A549 (cell line): ENCODE data around the gene TSHB.

Experiments used
- CBX8 ChIP-seq: fragments of 200-600 bp; sonication (generic); IDR thresholded peaks from 2 replicates; pipeline ENCODE4 v1.6.1; 2016
- CEBPB ChIP-seq, 2 experiments: fragments of >200 bp in 1 of 2; sonication (Bioruptor Twin) in 1 of 2; formaldehyde crosslinking in 1 of 2; IDR thresholded peaks; 2 replicates each; pipeline ENCODE4 v1.6.1; 2012 to 2016
- EP300 ChIP-seq, 2 experiments: fragments of >200 bp; sonication (Bioruptor Twin); formaldehyde crosslinking; IDR thresholded peaks; 2 replicates in 1 of 2; 3 replicates in 1 of 2; pipeline ENCODE4 v1.6.1; 2016 to 2017
- JUN ChIP-seq, 2 experiments: fragments of >200 bp; sonication (Bioruptor Twin); formaldehyde crosslinking; IDR thresholded peaks; 2 replicates in 1 of 2; 3 replicates in 1 of 2; pipeline ENCODE4 v1.6.1; 2016 to 2017
- JUNB ChIP-seq: fragments of >200 bp; sonication (Bioruptor Twin); formaldehyde crosslinking; IDR thresholded peaks from 2 replicates; pipeline ENCODE4 v1.6.1; 2016
- POLR2A ChIP-seq: IDR thresholded peaks from 2 replicates; pipeline ENCODE4 v1.6.1; 2012; ENCODE audit warnings: mild to moderate bottlenecking, low read length
- POLR2AphosphoS2 ChIP-seq: conservative IDR thresholded peaks from 2 replicates; pipeline ENCODE4 v1.6.1; 2012; ENCODE audit warnings: low read length, improper control_type of control experiment, inconsistent platforms
- RAD21 ChIP-seq, 2 experiments: fragments of >200 bp in 1 of 2; sonication (Bioruptor Twin) in 1 of 2; formaldehyde crosslinking in 1 of 2; IDR thresholded peaks in 1 of 2; conservative IDR thresholded peaks in 1 of 2; 2 replicates in 1 of 2; 3 replicates in 1 of 2; pipeline ENCODE4 v1.6.1; 2012 to 2018; ENCODE audit warnings: inconsistent platforms in 1 of 2
- RCOR1 ChIP-seq: fragments of 150-350 bp; IDR thresholded peaks from 2 replicates; pipeline ENCODE4 v1.6.1; 2014; ENCODE audit warnings: antibody characterized with exemption, low read length, low read depth
- RFX5 ChIP-seq: fragments of 450-650 bp; IDR thresholded peaks from 2 replicates; pipeline ENCODE4 v1.7.1; 2014; ENCODE audit warnings: antibody characterized with exemption, mild to moderate bottlenecking, moderate library complexity
- TF ChIP-seq, protein P1 (sequence below): fragments of 450-650 bp; IDR thresholded peaks from 2 replicates; pipeline ENCODE4 v1.6.1; 2014; ENCODE audit warnings: antibody characterized with exemption
- TF ChIP-seq, protein P2 (sequence below): fragments of >200 bp; sonication (Bioruptor Twin); formaldehyde crosslinking; IDR thresholded peaks from 3 replicates; pipeline ENCODE4 v1.5.1; 2016
- TF ChIP-seq, protein P3 (sequence below): IDR thresholded peaks from 2 replicates; pipeline ENCODE4 v1.6.1; 2012

DNA sequence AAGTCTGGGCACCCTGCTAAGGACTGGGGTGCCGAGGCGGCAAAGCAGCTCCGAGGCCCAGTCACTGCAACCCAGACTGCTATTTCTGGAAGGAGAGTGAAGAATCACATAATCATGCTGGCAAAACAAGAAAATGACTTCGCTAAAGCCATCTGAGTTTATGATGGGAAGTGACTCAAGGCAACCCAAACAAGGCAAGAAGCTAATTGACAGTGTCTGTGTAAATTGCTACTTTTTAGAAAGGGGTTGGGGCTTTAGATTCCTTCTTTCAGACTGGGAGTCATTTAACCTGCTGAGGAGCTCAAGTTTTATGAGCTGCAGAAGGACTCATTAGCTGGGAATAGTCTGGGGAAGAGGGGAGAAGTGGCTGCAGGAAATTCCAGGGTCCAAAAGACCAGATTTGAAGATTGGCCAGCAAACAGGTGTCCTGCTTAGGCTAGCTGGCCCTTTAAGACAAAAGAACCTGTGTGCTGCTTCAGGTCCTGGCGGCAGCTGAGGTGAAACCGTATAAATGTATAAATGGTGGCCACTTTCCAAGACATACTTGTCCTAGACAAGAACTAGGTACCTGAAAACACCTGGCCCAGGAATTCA, 28.1 kb downstream of the TSHB start:
- TF ChIP-seq, protein P1, sequence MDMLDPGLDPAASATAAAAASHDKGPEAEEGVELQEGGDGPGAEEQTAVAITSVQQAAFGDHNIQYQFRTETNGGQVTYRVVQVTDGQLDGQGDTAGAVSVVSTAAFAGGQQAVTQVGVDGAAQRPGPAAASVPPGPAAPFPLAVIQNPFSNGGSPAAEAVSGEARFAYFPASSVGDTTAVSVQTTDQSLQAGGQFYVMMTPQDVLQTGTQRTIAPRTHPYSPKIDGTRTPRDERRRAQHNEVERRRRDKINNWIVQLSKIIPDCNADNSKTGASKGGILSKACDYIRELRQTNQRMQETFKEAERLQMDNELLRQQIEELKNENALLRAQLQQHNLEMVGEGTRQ = no peak
- TF ChIP-seq, protein P2, sequence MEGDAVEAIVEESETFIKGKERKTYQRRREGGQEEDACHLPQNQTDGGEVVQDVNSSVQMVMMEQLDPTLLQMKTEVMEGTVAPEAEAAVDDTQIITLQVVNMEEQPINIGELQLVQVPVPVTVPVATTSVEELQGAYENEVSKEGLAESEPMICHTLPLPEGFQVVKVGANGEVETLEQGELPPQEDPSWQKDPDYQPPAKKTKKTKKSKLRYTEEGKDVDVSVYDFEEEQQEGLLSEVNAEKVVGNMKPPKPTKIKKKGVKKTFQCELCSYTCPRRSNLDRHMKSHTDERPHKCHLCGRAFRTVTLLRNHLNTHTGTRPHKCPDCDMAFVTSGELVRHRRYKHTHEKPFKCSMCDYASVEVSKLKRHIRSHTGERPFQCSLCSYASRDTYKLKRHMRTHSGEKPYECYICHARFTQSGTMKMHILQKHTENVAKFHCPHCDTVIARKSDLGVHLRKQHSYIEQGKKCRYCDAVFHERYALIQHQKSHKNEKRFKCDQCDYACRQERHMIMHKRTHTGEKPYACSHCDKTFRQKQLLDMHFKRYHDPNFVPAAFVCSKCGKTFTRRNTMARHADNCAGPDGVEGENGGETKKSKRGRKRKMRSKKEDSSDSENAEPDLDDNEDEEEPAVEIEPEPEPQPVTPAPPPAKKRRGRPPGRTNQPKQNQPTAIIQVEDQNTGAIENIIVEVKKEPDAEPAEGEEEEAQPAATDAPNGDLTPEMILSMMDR = no peak
- TF ChIP-seq CBX8 (no peak), POLR2AphosphoS2 (no peak), RCOR1 (no peak), POLR2A (no peak), JUN (IDR thresholded peaks at IDR 0.05) (no peak), CEBPB (IDR thresholded peaks at IDR 0.05) (no peak), RAD21 (conservative IDR thresholded peaks at IDR 0.05 in 1 of 2, IDR thresholded peaks at IDR 0.05 in 1 of 2) (no peak), RFX5 (no peak), JUNB (no peak), EP300 (IDR thresholded peaks at IDR 0.05) (no peak)
- TF ChIP-seq, protein P3, sequence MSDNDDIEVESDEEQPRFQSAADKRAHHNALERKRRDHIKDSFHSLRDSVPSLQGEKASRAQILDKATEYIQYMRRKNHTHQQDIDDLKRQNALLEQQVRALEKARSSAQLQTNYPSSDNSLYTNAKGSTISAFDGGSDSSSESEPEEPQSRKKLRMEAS = no peak
